ENCODE measurements around the gene RBKS.

DNA sequence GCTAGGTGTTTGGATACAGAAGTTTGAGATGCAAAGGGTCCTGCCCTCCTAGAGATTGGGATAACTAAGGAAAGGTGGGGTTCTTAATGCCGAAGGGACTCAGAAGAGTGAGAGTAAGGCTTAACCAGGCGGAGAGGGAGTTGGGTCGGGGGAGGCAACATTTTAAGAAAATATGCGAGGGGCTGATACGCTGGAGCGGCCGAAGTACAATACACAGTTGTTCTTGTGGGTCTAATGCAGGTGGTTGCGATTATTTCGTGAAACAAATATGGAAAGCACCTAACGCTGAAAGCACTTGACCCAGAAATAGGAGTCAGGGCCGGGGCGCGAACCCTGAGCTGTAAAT is 119.0 kb downstream of the RBKS start:
- TF ChIP-seq, protein P1, sequence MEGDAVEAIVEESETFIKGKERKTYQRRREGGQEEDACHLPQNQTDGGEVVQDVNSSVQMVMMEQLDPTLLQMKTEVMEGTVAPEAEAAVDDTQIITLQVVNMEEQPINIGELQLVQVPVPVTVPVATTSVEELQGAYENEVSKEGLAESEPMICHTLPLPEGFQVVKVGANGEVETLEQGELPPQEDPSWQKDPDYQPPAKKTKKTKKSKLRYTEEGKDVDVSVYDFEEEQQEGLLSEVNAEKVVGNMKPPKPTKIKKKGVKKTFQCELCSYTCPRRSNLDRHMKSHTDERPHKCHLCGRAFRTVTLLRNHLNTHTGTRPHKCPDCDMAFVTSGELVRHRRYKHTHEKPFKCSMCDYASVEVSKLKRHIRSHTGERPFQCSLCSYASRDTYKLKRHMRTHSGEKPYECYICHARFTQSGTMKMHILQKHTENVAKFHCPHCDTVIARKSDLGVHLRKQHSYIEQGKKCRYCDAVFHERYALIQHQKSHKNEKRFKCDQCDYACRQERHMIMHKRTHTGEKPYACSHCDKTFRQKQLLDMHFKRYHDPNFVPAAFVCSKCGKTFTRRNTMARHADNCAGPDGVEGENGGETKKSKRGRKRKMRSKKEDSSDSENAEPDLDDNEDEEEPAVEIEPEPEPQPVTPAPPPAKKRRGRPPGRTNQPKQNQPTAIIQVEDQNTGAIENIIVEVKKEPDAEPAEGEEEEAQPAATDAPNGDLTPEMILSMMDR (IDR thresholded peaks at IDR 0.05) = no peak
- TF ChIP-seq EP300 (IDR thresholded peaks at IDR 0.05; ENCODE audit: low read depth) (no peak), POLR2A (IDR thresholded peaks at IDR 0.05) (no peak), POLR2AphosphoS5 (IDR thresholded peaks at IDR 0.05) (no peak)
